Sigmoid colon (tissue), 4 donors: Measurements from ENCODE around the gene FABP3.

Experiments used
- CTCF ChIP-seq, 4 experiments: fragments of 450-650 bp in 3 of 4; fragments of 200-600 bp in 1 of 4; IDR thresholded peaks; one replicate each; pipeline ENCODE4 v1.5.1; 2016 to 2019; ENCODE audit warnings: antibody characterized with exemption in 4 of 4, mild to moderate bottlenecking in 3 of 4, moderate library complexity in 2 of 4
- POLR2AphosphoS5 ChIP-seq, 4 donors: sonication (generic); formaldehyde crosslinking; IDR thresholded peaks; one replicate each; pipeline ENCODE4 v1.6.1; 2017; ENCODE audit warnings: antibody characterized with exemption in 4 of 4

GRCh38 chr1:31370565-31370964 is 2.3 kb downstream of the FABP3 start:
- TF ChIP-seq CTCF (IDR thresholded peaks at IDR 0.05) = no peak
- TF ChIP-seq POLR2AphosphoS5 (IDR thresholded peaks at IDR 0.05) = no peak
